ENCODE measurements around the gene PKD1.
"Not testable (repeated sequence)": the region's sequence is repeated elsewhere in the genome, so short reads cannot be mapped to it uniquely, and the experiment has no call there.

PKD1 gene

GRCh38 chr16:2105769-2106168 lies 29.9 kb downstream of the PKD1 start:
- DNase-seq = not testable (repeated sequence)

GRCh38 chr16:2105291-2105690 lies 30.4 kb downstream of the PKD1 start:
- DNase-seq = not testable (repeated sequence)

- DNase-seq = not testable (repeated sequence)
Measured at GRCh38 chr16:2104464-2104863, 31.2 kb downstream of the PKD1 start.

GRCh38 chr16:2102471-2102870 lies 33.2 kb downstream of the PKD1 start:
- no peak for DNase-seq

- DNase-seq = not testable (repeated sequence)
Measured at GRCh38 chr16:2101581-2101980, 34.1 kb downstream of the PKD1 start.

GRCh38 chr16:2097689-2098088 lies 38.0 kb downstream of the PKD1 start:
- DNase-seq = not testable (repeated sequence)

DNA sequence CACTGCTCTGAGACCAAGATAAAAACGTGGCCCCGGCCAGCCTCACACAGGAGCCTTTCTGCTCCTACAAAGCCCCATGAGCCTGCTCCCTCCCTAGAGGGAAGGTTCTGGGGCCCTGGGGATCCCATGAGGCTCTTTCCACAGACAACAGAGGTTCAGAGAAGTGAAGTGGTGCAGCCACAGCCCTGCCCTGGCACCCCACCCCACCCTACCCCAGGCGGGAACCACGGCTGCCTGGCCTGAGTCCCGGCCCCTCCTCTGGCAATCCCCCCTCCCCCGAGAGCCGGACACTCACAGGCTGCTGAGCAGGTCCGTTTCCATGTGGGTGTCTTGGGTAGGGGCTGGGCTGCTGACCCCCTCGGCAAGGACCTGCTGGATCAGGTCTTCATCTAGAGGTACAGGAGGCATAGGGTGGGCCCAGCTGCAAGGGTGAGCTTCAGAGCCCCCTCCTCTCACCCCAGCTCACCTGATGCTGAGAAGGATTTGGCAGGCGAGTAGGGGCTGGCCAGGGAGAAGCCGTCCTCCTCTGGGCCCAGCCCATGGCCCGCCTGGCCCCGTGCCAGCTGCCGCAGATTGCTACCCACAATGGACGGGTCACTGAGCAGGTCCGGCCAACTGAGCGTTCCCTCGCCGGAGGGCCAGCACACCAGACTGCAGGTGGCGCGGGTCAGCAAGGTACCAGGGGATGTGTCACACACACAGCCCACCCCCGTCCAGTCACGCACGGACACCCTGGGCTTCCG lies 38.7 kb downstream of the PKD1 start:
- no peak for DNase-seq

DNA sequence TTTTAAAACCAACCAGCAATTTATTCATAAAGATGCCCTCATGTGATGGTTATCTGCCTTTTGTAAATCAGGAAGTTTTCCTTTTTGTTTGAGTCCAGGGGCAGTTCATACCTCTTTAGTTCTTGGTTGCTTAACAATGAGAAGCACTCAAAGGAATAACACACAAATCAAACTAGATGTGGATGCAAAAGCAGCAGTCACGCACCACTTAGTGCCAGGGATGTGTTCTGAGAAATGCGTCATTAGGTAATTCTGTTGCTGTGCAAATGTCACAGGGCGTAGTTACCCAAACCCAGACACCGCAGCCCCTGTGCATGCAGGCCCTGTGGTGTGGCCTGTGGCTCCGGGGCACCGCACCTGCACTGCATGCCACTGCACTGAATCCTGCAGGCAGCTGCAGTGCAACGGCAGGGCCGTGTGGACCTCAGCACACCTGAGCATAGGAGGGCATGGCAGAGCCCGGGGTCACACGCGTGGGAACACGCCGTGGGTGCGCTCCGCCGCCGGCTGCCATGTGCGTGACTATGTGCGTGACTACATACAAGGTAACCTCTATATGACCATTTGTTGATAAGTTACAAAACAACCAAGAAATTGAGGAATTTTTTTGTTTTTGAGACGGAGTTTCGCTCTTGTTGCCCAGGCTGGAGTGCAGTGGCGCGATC lies 39.6 kb downstream of the PKD1 start:
- no peak for DNase-seq

- no peak for DNase-seq
Measured at GRCh38 chr16:2095315-2095853, 40.3 kb downstream of the PKD1 start.

GRCh38 chr16:2093793-2094192 lies 41.9 kb downstream of the PKD1 start:
- DNase-seq = no peak

DNA sequence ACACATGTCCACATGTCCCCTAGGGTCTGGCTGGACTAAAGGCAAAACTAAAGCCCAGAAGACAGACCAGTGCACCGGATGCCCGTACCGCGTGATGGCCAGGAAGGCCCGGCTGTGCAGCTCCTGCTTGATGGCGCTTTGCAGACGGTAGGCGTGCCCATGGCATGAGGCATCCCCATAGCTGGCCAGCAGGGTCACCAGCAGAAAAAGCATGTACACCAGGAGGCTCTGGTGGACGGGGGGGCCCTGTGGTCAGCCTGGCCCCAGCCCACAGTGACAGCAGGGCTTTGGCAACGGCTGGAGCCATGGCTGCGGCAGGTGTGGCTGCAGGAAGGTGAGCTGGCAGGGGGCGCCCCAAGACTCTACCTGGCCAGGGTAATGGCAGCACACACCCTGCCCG lies 42.8 kb downstream of the PKD1 start:
- DNase-seq = no peak

GRCh38 chr16:2092256-2092620 lies 43.5 kb downstream of the PKD1 start:
- no peak for DNase-seq

DNA sequence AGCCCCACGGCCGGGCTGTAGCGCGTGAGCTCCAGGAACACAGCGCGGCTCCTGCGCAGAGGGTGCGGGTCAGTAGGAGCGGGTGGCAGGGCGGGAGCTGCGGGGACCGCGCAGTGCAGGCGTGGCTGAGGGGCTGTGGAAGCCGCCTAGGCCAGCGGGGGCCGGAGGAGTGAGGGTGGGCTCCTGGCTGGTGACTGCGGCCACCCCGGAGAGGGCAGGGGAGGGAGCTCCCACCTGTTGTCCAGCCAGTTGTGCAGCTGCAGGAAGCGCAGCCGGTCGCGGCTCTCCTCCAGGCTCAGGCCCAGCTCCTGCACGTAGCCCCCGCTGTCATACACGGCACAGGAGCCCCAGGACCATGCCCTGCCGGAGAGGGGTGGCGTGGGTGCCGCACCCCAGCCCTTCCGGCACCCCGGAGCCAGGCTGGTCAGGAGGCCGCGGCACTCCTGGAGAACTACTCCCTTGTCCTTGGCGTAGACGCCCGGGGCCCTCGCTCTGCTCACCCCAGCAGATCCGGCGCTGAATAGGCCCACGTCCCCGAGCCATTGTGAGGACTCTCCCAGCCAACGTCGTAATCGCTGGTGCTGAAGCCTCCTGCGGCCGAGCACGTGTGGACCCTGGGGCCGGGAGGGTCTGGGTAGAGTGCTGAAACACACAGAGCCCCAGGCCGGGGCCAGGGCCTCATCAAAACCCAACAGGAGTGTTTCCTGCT lies 44.0 kb downstream of the PKD1 start:
- DNase-seq = no peak

DNA sequence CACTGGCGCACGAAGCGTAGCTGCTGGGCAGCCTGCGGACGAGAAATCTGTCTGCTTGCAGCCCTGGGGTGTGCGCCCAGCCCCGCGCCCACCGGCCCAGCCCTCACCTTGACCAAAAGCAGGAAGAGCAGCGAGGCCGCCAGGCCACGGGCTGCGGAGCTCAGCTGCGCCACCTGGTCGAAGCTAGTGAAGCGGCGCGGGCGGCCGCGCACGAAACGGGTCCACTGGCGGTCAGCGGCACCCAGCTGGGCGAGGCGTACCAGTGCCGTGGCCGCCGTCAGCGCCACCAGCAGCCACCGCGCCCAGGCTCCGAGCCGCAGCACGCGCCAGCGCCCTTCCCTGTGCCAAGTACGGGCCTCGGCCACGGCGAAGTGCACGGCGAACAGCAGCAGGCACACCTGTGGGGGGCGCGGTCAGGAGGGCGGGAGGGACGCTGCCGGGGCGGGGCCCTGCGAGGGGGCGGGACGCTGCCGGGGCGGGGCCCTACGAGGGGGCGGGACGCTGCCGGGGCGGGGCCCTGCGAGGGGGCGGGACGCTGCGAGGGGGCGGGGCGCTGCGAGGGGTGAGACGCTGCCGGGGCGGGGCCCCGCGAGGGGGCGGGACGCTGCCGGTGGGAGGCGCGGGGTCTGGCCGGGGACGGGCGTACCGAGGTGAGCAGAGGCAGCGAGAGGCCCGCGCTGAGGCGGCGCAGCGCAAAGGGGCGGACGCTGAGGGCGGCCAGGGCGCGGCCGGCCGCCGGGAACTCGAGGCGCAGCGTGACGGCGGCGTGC lies 44.7 kb downstream of the PKD1 start:
- DNase-seq = no peak

DNA sequence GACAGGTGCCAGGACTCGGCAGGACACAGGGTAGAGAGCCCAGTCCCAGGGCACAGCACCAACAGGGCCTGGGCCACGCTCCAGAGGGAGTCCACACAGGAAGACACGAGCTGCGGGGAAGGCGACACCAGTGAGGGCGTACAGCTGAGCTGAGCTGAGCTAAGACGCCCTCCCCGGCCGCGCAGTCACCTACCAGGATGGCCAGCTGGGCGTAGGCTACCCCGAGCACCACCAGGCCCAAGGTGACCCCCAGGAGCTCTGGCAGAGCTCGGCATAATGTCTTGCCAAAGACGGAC lies 45.3 kb downstream of the PKD1 start:
- DNase-seq = no peak

DNA sequence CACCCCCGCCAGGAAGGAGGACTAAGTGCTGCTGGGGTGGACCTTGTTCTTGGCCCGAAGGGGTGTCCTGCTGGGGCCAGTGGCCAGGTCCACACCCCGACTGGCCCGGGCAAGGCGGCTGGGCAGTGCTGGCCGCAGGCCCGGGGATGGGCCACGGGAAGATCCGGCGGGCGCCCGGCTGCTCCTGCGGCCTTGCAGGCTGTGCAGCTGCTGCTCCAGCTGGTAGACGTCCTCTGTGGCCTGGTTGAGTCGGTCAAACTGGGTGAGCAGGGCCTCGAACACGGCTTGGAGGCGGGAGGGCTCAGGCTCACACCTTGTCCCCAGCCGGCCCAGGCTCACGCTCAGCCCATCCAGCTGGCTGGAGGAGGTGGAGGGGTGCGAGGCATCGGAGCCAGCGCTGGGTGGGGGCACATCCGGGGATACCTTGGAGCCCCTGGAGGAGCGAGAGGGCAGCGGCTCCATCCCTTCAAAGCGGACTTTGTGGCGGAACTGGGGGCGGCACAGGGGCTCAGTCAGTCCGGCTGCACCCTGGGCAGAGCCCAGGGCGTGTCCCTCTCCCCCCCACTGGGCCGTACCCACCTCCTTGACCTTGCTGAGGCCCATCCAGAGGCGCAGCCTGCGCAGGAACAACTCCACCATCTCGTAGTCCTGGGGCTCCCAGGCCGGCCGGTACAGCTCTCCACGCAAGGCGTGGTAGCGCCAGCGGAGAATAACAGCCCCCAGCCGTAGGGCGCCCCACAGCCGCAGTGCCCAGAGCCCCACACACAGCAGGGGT lies 45.8 kb downstream of the PKD1 start:
- no peak for DNase-seq

DNA sequence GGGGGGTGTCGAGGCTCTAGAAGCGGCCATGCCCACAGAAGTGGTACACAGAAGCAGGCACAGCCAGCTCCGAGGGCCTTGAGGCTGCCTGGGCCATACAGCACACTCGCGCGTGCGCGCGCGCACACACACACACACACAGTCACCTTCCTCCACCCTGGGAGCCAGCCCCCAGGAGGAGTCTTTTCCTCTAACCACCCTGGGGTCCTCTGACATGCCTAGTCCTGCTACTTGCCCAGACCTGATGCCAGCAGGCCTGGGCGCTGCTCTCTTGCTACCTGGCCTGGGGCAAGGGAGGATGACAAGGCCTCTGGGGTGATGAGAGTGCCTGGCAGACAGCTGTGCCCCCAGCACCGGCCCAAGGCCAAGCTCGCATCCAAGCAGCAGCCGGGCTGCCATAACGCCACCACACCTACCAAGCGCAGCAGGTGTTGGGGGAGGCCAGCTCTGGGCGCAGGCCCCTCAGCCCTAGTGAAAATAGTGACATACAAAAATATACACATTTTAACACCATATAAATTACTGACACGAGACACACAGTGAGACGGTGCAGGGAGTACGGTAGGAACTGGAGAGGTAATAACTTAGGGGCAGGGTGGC lies 46.8 kb downstream of the PKD1 start:
- no peak for DNase-seq

DNA sequence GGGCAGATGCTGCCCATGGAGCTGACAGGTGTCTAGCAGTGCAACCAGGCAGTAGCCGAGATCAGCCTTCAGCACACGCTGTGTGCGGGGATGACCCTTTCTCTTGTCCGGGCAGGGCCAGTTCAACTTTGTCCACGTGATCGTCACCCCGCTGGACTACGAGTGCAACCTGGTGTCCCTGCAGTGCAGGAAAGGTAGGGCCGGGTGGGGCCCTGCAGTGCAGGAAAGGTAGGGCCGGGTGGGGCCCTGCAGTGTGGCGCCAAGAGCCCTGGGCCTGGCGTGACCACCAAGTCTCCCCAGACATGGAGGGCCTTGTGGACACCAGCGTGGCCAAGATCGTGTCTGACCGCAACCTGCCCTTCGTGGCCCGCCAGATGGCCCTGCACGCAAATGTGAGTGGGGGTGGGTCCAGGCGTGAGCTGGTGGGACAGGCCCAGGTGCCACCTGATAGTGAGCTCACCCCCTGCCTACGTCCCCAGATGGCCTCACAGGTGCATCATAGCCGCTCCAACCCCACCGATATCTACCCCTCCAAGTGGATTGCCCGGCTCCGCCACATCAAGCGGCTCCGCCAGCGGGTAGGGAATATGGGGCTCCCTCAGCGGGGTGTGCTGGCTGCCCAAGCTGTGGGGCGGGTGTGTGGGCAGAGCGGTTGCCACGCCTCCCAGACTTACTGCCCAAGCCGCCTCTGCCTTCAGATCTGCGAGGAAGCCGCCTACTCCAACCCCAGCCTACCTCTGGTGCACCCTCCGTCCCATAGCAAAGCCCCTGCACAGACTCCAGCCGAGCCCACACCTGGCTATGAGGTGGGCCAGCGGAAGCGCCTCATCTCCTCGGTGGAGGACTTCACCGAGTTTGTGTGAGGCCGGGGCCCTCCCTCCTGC lies 47.7 kb downstream of the PKD1 start:
- DNase-seq = no peak

DNA sequence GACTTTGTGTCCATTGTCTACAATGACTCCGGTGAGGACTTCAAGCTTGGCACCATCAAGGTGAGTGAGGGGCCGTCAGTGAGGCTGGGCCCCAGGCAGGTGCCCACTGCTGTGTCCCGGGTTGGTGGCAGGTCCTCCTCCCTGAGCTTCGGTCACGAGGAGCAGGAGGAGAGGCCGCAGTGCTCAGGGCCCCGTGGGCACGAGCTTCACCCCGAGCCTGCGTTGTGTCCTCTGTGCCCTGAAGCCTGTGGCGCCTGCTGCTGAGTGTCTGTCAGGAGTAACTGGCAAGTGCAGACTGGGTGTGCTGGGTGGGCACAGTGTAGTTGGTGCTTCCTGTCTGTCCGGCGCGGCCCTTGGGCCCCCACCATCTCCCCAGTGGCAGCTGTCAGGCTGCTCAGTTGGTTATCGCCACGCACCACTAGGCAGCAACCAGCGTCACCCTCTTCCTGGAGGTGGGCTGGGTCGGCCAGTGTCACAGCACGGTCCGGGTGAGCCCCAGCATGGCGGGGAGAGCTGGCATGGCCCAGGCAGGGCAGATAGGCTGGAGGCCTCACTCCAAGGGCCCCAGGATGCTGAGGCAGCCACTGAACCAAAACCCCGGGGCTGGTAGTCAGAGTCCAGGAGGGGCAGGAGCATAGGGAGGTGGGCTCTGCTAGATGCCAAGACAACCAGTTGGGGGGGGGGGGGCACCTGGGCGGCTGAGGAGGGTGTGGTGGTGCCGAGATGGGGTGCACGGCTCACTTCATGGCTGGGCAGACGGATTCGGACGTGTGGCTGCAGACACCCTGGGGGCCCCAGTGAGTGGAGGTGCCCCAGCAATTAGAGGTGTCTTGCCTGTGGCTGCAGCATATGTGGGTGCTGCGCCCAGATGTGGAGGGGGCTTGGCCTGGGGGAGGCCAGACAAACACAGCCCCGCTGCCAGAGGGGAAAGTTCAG lies 48.6 kb downstream of the PKD1 start:
- DNase-seq = no peak

Data from activated gamma-delta T cell (primary cell).